ENCODE data around the gene TTC12.
A peak's percentile ranks its signal among the peaks of the same experiment; 100 is the strongest.

The TTC12 gene

GRCh38 chr11:113314389-113315301 lies at the start of gene TTC12:
TTC12 (plus strand) TSS chr11:113314583; CDS start chr11:113316258, 1,675 bp downstream.
- DNase-seq = peak; percentile 91 to 92

DNA sequence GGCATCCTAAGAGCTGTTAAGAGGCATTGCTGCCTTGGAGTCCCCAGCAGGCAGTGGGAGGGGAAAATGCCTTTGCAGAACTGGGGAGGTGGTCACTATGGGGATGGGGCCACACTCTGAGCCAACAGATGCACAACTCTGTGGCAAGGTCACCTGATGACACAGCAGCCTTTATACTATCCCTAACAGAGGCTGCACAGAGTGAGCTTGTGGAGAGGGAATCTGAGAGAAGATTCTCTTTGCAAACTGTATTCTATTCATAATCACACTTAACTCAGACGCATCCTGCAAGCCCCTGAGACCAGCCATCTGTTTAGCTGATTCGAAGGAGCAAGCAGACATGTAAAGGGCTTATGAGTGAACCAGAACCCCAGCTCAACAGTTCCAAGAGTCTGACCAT lies 49.0 kb upstream of the TTC12 start:
- DNase-seq = no peak

GRCh38 chr11:113267493-113267892 lies 46.9 kb upstream of the TTC12 start:
- no peak for DNase-seq

GRCh38 chr11:113269096-113269495 lies 45.3 kb upstream of the TTC12 start:
- no peak for DNase-seq

DNA sequence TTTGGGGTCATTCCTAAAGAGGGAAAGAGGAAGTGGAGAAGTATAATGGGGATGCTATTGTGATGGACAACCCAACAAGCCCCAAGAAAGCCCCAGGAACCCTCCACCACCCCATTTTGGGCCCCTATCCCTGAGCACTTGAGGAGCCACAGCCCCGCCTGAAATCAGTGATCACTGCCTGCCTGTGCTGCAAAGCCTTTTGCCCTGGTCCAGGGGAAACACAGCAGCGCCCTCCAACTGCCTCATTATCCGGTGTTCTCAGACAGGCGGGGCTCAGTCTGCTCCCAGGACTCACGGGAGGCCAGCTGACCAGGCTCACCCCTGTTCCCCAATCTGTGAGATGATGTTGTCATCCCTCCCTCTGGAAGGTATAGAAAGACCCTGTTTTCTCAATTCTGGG lies 44.7 kb upstream of the TTC12 start:
- DNase-seq = no peak

- DNase-seq = no peak
Observed at GRCh38 chr11:113270080-113270479, 44.3 kb upstream of the TTC12 start.

DNA sequence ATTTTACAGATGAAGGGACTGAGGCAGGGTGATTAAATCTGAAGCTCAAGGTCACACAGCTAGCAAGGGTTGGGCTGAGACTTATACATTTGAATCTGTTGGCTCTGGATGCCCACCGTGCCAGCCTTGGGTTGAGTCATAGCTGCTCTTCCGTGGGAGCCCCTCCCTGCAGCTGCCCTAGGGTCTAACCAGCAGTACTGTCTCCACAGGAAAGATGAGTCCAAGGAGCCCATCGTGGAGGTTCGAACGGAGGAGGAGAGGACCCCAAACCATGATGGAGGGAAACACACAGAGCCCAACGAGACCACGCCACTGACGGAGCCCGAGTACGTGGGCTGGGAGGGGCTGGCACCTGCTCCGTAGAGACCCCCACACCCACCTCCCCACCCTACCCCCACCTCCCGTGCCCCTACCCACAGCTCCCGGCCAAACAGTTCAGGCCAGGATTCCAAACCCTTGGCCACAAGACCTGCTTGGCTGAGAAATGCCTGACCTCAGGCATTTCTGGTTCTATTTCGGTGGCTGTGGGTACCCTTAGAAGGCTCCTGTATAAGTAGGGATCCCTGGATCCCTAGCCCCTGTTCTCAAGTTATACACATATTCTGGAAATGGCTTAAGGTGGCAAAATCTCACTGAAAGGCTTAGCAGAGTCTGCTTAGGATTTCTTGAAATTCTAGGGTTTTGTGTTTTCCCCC lies 42.7 kb upstream of the TTC12 start:
- no peak for DNase-seq

- DNase-seq = no peak
Observed at GRCh38 chr11:113272281-113272680, 42.1 kb upstream of the TTC12 start.

DNA sequence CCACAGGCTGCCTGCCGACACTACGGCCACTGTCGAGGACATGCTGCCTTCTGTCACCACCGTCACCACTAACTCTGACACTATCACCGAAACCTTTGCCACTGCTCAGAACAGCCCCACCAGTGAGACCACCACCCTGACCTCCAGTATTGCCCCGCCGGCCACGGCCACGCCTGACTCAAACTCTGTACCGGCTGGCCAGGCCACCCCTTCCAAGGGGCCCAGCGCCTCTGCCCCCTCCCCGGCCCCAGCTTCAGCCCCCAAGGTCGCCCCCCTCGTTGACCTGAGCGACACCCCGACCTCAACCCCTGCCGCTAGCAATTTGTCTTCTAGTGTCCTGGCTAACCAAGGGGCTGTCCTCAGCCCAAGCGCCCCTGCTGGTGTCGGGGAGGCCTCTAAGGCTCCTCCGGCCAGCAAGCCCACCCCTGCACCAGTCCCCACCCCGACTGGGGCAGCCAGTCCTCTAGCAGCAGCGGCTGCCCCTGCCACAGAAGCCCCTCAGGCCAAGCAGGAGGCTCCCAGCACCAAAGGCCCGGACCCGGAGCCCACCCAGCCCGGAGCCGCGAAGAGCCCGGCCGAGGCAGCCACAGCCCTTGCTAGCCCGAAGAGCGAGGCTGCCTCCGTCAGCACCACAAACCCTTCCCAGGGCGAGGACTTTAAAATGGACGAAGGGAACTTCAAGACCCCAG lies 41.3 kb upstream of the TTC12 start:
- no peak for DNase-seq

GRCh38 chr11:113273720-113274119 lies 40.7 kb upstream of the TTC12 start:
- no peak for DNase-seq

- DNase-seq = no peak
Observed at GRCh38 chr11:113274713-113275582, 39.4 kb upstream of the TTC12 start.

DNA sequence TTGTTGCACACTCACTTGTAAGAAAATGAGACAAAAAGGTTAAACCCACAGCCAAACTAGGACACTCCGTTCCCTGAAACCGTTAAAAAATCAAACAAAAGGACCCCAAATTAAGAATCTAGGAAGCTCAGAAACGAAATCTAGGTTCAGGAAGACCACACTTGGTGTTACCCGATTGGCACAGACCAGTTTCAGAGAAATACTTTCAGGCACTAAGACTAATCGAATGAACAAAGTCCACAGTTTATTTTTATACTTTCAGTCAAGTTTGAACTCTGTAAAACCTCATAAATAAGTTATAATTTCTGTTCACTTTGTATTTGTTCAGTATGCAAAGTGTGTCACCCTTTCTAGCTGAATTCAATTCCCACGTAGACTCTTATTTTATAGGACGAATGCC lies 38.8 kb upstream of the TTC12 start:
- no peak for DNase-seq

- no peak for DNase-seq
Observed at GRCh38 chr11:113276466-113276865, 37.9 kb upstream of the TTC12 start.

GRCh38 chr11:113277907-113278306 lies 36.5 kb upstream of the TTC12 start:
- no peak for DNase-seq

GRCh38 chr11:113278481-113278880 lies 35.9 kb upstream of the TTC12 start:
- DNase-seq = no peak

GRCh38 chr11:113278925-113279324 lies 35.5 kb upstream of the TTC12 start:
- no peak for DNase-seq

- no peak for DNase-seq
Observed at GRCh38 chr11:113279591-113279990, 34.8 kb upstream of the TTC12 start.

GRCh38 chr11:113281052-113281725 lies 33.2 kb upstream of the TTC12 start:
- DNase-seq = no peak

GRCh38 chr11:113282898-113283437 lies 31.4 kb upstream of the TTC12 start:
- no peak for DNase-seq

GRCh38 chr11:113283881-113284280 lies 30.5 kb upstream of the TTC12 start:
- no peak for DNase-seq

- DNase-seq = no peak
Observed at GRCh38 chr11:113286009-113286408, 28.4 kb upstream of the TTC12 start.
